ENCODE results near the gene HS3ST6.
"Not testable (repeated sequence)": the region's sequence is repeated elsewhere in the genome, so short reads cannot be mapped to it uniquely, and the experiment has no call there.

The HS3ST6 gene

DNA sequence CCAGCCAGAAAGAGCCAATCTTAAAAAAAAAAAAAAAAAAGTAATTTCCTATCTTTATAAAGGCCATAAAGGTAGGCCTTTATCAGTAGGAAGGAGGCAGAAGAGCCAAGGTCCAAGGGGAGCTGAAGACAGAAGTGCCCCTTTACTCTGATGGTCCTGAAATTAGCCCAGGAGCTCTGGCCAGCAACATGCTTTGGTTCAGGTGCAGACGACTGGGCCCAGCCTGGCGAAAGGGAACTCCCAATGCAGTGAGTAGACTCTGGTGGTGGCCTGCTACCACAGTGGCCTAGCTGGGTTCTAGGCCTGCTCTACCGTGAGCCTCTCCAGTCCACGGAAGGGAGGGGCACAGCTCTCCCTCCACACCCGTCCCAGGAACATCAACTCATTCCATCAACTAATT lies 23.1 kb downstream of the HS3ST6 start:
- in situ Hi-C loops (cut with HindIII; ENCODE audit: low pct_ligation_motif_present, low pct_unique_long_range_greater_than_20kb, low sequenced_read_pairs) = no loop called here
- DNase-seq = no peak

GRCh38 chr16:1890708-1891050 lies 27.5 kb downstream of the HS3ST6 start:
- in situ Hi-C loops (cut with HindIII; ENCODE audit: low pct_ligation_motif_present, low pct_unique_long_range_greater_than_20kb, low sequenced_read_pairs) = no loop called here
- DNase-seq = no peak

GRCh38 chr16:1890024-1890707 lies 28.0 kb downstream of the HS3ST6 start:
- no peak for DNase-seq
- in situ Hi-C loops (cut with HindIII; ENCODE audit: low pct_ligation_motif_present, low pct_unique_long_range_greater_than_20kb, low sequenced_read_pairs) = no loop called here

DNA sequence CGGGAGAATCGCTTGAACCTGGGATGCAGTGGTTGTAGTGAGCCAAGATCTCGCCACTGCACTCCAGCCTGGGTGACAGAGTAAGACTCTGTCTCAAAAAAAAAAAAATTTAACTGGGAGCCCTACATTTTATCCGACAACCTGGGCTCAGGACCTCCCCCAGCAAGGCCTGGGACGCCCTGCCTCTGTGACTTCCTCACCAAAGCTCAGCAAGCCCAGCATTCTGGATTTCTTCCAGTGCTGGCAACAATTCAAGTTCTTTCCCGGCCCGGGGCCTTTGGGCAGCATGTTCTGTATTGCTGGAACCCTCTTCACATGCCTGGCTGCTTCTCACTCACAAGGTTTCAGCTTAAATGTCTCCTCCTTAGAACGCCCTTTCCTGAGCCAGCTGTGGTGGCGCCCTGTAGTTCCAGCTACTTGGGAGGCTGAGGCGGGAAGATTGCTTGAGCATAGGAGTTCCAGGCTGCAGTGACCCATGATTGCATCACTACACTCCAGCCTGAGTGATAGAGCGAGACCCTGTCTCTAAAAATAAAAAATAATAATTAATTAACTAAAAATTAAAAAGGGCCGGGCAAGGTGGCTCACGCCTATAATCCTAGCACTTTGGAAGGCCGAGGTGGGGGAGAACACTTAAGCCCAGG lies 30.4 kb downstream of the HS3ST6 start:
- in situ Hi-C loops (cut with HindIII; ENCODE audit: low pct_ligation_motif_present, low pct_unique_long_range_greater_than_20kb, low sequenced_read_pairs) = no loop called here
- no peak for DNase-seq

- in situ Hi-C loops (cut with HindIII; ENCODE audit: low pct_ligation_motif_present, low pct_unique_long_range_greater_than_20kb, low sequenced_read_pairs) = no loop called here
Observed at GRCh38 chr16:1884889-1885288, 33.3 kb downstream of the HS3ST6 start.

DNA sequence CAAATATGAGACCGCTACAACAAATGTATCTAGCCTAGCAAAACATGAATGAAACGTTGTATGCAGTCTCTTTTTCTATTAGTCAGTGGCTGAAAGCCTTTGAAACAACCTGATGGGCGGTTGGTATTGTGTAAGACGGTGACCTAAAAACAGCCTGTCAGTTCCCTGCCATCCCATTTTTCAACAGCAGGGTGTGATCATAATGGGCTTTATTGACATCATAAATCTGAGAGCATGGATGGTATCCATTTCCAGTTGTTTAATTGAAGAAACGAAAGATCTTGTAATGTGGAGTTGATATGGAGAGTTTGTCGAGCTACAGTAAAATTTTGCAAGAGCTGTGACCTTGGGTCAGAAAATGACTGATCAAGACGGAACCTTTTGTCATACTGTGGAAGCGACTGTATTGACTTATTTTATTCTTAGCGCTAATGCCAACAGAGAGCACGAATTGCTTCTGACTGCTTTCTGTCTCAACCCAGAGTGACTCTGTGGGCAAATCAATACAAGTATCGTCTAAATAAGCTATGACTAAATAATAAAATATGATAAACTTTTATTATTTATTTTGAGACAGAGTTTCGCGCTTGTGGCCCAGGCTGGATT lies 34.0 kb downstream of the HS3ST6 start:
- in situ Hi-C loops (cut with HindIII; ENCODE audit: low pct_ligation_motif_present, low pct_unique_long_range_greater_than_20kb, low sequenced_read_pairs) = no loop called here
- DNase-seq = peak; percentile 28

More at GRCh38 chr16:1884889-1885288, 33.3 kb downstream of the HS3ST6 start:
- DNase-seq = no peak

- in situ Hi-C loops (cut with HindIII; ENCODE audit: low pct_ligation_motif_present, low pct_unique_long_range_greater_than_20kb, low sequenced_read_pairs); DNase-seq: not testable (repeated sequence)
Observed at GRCh38 chr16:1881172-1881571, 37.0 kb downstream of the HS3ST6 start.

DNA sequence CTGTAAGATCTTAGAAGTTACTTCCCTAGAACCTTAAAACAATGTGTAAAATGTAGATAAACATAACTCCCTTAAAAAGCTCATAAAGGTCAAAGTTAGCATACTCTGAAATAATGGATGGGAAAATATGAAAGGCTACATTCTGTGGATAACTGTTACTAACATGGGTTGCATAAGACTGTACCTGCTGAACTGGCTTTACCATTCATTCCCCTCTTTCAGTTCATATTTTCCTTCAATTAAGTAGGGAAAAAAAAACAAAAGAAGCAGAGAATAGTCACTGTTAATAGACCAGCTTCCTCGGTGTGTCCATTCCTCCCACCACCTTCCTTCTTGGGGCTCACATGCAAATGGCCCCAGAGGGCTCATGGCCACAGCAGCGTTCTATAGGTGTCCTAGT lies 38.7 kb downstream of the HS3ST6 start:
- in situ Hi-C loops (cut with HindIII; ENCODE audit: low pct_ligation_motif_present, low pct_unique_long_range_greater_than_20kb, low sequenced_read_pairs) = no loop called here
- DNase-seq = no peak

DNA sequence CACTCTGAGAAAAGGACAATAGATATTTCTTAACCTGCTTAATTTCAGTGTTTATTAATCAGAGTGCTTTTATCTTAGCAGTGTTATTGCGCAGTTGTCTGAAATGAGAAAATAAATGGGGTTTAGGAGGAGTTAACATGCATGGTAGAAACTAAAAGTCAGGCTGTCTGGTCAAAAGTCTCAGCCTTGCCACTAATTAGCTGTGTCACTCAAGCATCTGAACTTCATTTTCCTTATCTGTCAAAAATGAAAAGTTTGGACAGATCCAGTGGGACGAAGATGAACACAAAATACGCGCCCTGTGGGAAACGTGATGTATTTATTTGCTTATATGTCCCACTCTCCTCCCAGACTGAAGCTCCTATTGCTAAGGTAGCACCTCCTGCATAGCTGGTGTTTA lies 40.0 kb downstream of the HS3ST6 start:
- DNase-seq = no peak
- in situ Hi-C loops (cut with HindIII; ENCODE audit: low pct_ligation_motif_present, low pct_unique_long_range_greater_than_20kb, low sequenced_read_pairs) = no loop called here

- in situ Hi-C loops (cut with HindIII; ENCODE audit: low pct_ligation_motif_present, low pct_unique_long_range_greater_than_20kb, low sequenced_read_pairs) = no loop called here
- DNase-seq = no peak
Observed at GRCh38 chr16:1877804-1878203, 40.4 kb downstream of the HS3ST6 start.

GRCh38 chr16:1877089-1877488 lies 41.1 kb downstream of the HS3ST6 start:
- in situ Hi-C loops (cut with HindIII; ENCODE audit: low pct_ligation_motif_present, low pct_unique_long_range_greater_than_20kb, low sequenced_read_pairs) = no loop called here
- no peak for DNase-seq

GRCh38 chr16:1876468-1876867 lies 41.7 kb downstream of the HS3ST6 start:
- no peak for DNase-seq
- in situ Hi-C loops (cut with HindIII; ENCODE audit: low pct_ligation_motif_present, low pct_unique_long_range_greater_than_20kb, low sequenced_read_pairs) = no loop called here

DNA sequence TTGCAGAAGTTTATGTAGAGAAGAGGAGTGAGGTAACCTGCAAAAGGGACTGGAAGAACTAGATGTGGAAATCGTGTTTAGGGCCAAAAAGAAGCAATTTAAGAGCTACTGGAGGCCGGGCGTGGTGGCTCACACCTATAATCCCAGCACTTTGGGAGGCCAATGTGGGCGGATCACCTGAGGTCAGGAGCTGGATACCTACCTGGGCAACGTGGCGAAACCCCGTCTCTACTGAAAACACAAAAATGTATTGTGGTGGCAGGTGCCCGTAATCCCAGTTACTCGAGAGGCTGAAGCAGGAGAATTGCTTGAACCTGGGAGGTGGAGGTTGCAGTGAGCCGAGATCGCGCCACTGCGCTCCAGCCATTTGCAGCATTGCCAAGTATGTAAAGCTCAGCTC lies 42.1 kb downstream of the HS3ST6 start:
- DNase-seq; in situ Hi-C loops (cut with HindIII; ENCODE audit: low pct_ligation_motif_present, low pct_unique_long_range_greater_than_20kb, low sequenced_read_pairs): not testable (repeated sequence)

- peak; percentile 23 for DNase-seq
- in situ Hi-C loops (cut with HindIII; ENCODE audit: low pct_ligation_motif_present, low pct_unique_long_range_greater_than_20kb, low sequenced_read_pairs) = no loop called here
Observed at GRCh38 chr16:1874854-1875253, 43.4 kb downstream of the HS3ST6 start.

GRCh38 chr16:1871974-1872635 lies 46.1 kb downstream of the HS3ST6 start, which contains the start of gene MEIOB:
MEIOB (minus strand) TSS chr16:1872164; CDS start chr16:1868175, 3,989 bp downstream.
- in situ Hi-C loops (cut with HindIII; ENCODE audit: low pct_ligation_motif_present, low pct_unique_long_range_greater_than_20kb, low sequenced_read_pairs) = no loop called here
- DNase-seq = peak; percentile 60

DNA sequence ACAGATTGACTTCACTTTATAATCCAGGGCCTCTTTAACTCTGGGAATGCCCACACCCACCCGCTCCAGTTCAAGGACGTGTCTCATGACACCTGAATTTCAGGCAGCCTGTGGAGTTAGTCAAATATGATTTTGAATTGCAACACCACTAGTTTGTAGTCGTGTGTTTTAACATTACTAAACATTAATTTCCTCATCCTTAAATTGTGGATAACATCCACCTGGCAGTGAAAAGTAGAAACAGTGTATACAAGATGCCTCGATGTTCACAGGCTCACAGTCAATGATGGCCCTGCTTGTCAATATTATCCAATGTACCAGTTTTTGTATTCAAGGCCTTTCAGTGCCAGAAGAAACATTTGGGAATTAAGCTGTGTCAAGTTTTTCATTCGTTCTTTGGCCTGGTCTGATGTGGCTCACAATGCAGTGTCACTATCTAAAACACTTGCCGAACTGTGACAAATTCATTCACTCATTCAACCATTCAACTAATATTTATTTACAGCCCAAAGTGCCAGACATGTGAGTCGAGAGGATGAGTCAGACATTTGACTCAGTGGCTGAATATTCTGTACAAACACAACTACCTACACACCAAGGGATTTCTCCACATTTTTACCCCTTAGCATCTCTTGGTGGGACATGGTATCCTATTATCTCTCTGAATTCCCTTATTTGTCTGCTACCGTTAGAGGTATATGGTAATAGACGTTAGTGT lies 47.7 kb downstream of the HS3ST6 start:
- DNase-seq = peak; percentile 92
- in situ Hi-C loops (cut with HindIII; ENCODE audit: low pct_ligation_motif_present, low pct_unique_long_range_greater_than_20kb, low sequenced_read_pairs) = no loop called here

GRCh38 chr16:1865902-1866690 lies 52.1 kb downstream of the HS3ST6 start:
- in situ Hi-C loops (cut with HindIII; ENCODE audit: low pct_ligation_motif_present, low pct_unique_long_range_greater_than_20kb, low sequenced_read_pairs) = loop anchor here (5.0 kb wide), 1 partner anchor 91 kb away; the partner anchor contains the start of gene NDUFB10

More at GRCh38 chr16:1865902-1866690, 52.1 kb downstream of the HS3ST6 start:
- no peak for DNase-seq

Data from ACHN (cell line).